ENCODE results near the gene CNTN1. TPM values are rescaled to one million over a fixed set of nuclear protein-coding genes. Genes with fewer than 3 reads are reported as not detected.

CNTN1 gene
- polyA plus RNA-seq, 1 donor (not counting 4 experiments of a cell fraction or from before 2014, with no cell fraction given), result 19.0 TPM

DNA sequence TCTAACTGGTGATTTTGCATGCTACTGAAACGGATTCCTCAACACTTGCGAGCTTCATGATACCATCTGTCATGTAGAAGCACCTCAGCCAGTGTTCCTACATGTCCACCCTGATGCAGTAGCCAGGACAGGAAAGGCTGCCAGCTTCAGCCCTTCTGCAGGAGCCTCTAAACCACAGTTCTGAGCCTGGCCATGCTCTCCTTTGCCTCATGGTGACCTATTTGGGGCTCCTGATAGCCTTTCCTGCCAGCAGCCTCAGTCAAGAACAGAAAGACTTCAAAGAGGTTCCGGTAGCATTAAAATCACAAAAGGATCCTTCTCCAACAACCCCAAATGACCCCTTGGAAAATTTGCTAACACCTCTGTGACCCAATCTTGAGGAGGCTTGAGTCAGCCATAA is 96.0 kb downstream of the CNTN1 start:
- Histone ChIP-seq H3K79me2 (ENCODE audit: control insufficient read depth, insufficient read depth, low read length) (no peaks in the 10 kb centered on the region), H3K4me2 (ENCODE audit: control insufficient read depth, extremely low read depth, insufficient read depth, low read depth, low read length) (no peak overlapping the region), H3K9ac (ENCODE audit: control insufficient read depth, extremely low read depth, insufficient read depth, low read length) (no peak overlapping the region), H4K20me1 (ENCODE audit: control insufficient read depth, extremely low read depth, insufficient read depth, low read length) (no peaks in the 10 kb centered on the region), H3K27me3 (ENCODE audit: control insufficient read depth, extremely low read depth, insufficient read depth, low read length) (no peaks in the 10 kb centered on the region), H3K4me1 (ENCODE audit: control insufficient read depth, extremely low read depth, insufficient read depth, low read length) (no peaks in the 10 kb centered on the region), H3K27ac (ENCODE audit: control insufficient read depth, insufficient read depth, low read length) (no peak overlapping the region), H2AFZ (ENCODE audit: control insufficient read depth, low read length) (no peak overlapping the region), H3K9me3 (ENCODE audit: control insufficient read depth, low read depth, low read length) (no peaks in the 10 kb centered on the region), H3K36me3 (ENCODE audit: control insufficient read depth in 2 of 2, extremely low read depth in 1 of 2, insufficient read depth in 2 of 2, low read length in 2 of 2) (no peaks in the 10 kb centered on the region), H3K4me3 (ENCODE audit: control insufficient read depth in 2 of 3, extremely low read depth in 1 of 3, insufficient read depth in 2 of 3, low read depth in 1 of 3, low read length in 3 of 3) (no peak overlapping the region), H3K9me1 (ENCODE audit: control insufficient read depth, extremely low read depth, insufficient read depth, low read length) (no peaks in the 10 kb centered on the region)
- no peak for TF ChIP-seq CTCF (optimal IDR thresholded peaks at IDR 0.05 in 1 of 3, IDR thresholded peaks at IDR 0.05 in 1 of 3, conservative IDR thresholded peaks at IDR 0.05 in 1 of 3; ENCODE audit: extremely low read depth in 1 of 3, insufficient read depth in 2 of 3, low read length in 3 of 3)
- TF ChIP-seq EZH2 (IDR thresholded peaks at IDR 0.05; ENCODE audit: low read length), result no peak
- no peak for DNase-seq (ENCODE audit: low read depth, low spot score)
- no peak for FAIRE-seq
- dilution Hi-C loops (cut with MboI; ENCODE audit: extremely low pct_ligation_motif_present, low sequenced_read_pairs), result no loop called here

GRCh38 chr12:40792792-40793386 is 100.7 kb downstream of the CNTN1 start:
- Histone ChIP-seq H3K27me3 (ENCODE audit: control insufficient read depth, extremely low read depth, insufficient read depth, low read length) (no peaks in the 10 kb centered on the region), H3K9ac (ENCODE audit: control insufficient read depth, extremely low read depth, insufficient read depth, low read length) (no peak overlapping the region), H3K27ac (ENCODE audit: control insufficient read depth, insufficient read depth, low read length) (no peak overlapping the region), H3K4me3 (ENCODE audit: control insufficient read depth in 2 of 3, extremely low read depth in 1 of 3, insufficient read depth in 2 of 3, low read depth in 1 of 3, low read length in 3 of 3) (no peak overlapping the region), H3K4me1 (ENCODE audit: control insufficient read depth, extremely low read depth, insufficient read depth, low read length) (no peaks in the 10 kb centered on the region), H3K36me3 (ENCODE audit: control insufficient read depth in 2 of 2, extremely low read depth in 1 of 2, insufficient read depth in 2 of 2, low read length in 2 of 2) (no peaks in the 10 kb centered on the region), H3K4me2 (ENCODE audit: control insufficient read depth, extremely low read depth, insufficient read depth, low read depth, low read length) (no peak overlapping the region), H3K9me1 (ENCODE audit: control insufficient read depth, extremely low read depth, insufficient read depth, low read length) (no peaks in the 10 kb centered on the region), H4K20me1 (ENCODE audit: control insufficient read depth, extremely low read depth, insufficient read depth, low read length) (no peaks in the 10 kb centered on the region), H2AFZ (ENCODE audit: control insufficient read depth, low read length) (no peak overlapping the region), H3K79me2 (ENCODE audit: control insufficient read depth, insufficient read depth, low read length) (no peaks in the 10 kb centered on the region), H3K9me3 (ENCODE audit: control insufficient read depth, low read depth, low read length) (no peaks in the 10 kb centered on the region)
- dilution Hi-C loops (cut with MboI; ENCODE audit: extremely low pct_ligation_motif_present, low sequenced_read_pairs), result no loop called here
- DNase-seq (ENCODE audit: low read depth, low spot score) (no peak), FAIRE-seq (no peak)
- TF ChIP-seq EZH2 (IDR thresholded peaks at IDR 0.05; ENCODE audit: low read length) (no peak), CTCF (optimal IDR thresholded peaks at IDR 0.05 in 1 of 3, IDR thresholded peaks at IDR 0.05 in 1 of 3, conservative IDR thresholded peaks at IDR 0.05 in 1 of 3; ENCODE audit: extremely low read depth in 1 of 3, insufficient read depth in 2 of 3, low read length in 3 of 3) (no peak)

Data from keratinocyte (primary cell).